GM12874 (cell line): ENCODE measurements around the gene SDF2.

Experiments used
- TF ChIP-seq, protein P1 (sequence below): IDR thresholded peaks from 2 replicates; pipeline ENCODE4 v1.5.1; 2011; ENCODE audit warnings: low read depth, mild to moderate bottlenecking, control low read depth, low read length, moderate library complexity; ENCODE audit not compliant: insufficient read depth

The SDF2 gene, protein sequence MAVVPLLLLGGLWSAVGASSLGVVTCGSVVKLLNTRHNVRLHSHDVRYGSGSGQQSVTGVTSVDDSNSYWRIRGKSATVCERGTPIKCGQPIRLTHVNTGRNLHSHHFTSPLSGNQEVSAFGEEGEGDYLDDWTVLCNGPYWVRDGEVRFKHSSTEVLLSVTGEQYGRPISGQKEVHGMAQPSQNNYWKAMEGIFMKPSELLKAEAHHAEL

DNA sequence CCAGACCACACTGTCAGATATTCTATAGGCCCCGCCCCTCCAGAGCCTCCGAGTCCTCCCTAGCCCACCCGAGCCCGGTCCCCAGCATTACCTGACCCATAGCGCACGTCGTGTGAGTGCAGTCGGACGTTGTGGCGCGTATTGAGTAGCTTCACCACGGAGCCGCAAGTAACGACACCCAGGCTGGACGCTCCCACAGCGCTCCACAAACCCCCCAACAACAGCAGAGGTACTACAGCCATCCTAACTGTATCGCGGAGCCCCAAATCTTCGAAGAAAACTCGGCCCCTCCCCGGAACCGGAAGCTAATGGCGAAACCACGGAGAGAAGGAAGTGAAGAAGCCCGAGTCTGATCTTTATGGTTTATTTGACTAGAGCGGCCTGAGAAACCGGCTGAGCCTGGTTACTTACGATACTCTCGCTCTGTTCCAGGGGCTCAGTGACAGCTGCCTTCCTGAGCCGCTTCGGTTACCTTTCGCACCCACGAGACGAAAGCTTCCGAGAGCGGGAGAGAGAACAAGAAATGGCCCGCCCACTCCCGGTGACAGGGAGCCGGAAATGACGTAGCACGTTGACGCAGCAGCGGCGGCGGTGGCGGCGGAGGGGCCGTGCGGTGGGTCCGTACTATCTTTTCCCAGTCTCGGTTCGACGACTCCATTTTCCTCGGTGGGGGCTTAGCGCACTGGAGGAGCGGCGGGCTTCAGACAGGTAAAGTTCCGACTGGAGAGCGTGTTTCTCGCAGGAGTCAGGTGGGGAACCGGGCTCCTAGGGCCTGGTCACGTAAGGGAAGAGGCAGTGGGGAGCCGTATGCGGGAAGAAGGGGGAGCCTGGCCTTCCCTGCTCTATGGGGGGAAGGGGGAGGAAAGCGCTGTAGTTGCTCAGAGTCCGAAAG lies at the start of gene SDF2, which contains the start of gene SUPT6H:
Gene SDF2, minus strand, starts transcription at position 272 of the 892 bp plus-strand sequence. Its CDS starts 30 bp downstream, at position 242.
Gene SUPT6H, plus strand, starts transcription at position 571 of the 892 bp plus-strand sequence. CDS start 11,197 bp downstream, outside the sequence.
- TF ChIP-seq, protein P1, sequence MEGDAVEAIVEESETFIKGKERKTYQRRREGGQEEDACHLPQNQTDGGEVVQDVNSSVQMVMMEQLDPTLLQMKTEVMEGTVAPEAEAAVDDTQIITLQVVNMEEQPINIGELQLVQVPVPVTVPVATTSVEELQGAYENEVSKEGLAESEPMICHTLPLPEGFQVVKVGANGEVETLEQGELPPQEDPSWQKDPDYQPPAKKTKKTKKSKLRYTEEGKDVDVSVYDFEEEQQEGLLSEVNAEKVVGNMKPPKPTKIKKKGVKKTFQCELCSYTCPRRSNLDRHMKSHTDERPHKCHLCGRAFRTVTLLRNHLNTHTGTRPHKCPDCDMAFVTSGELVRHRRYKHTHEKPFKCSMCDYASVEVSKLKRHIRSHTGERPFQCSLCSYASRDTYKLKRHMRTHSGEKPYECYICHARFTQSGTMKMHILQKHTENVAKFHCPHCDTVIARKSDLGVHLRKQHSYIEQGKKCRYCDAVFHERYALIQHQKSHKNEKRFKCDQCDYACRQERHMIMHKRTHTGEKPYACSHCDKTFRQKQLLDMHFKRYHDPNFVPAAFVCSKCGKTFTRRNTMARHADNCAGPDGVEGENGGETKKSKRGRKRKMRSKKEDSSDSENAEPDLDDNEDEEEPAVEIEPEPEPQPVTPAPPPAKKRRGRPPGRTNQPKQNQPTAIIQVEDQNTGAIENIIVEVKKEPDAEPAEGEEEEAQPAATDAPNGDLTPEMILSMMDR = 0 out of 2 replicates have a peak, but pooled peaks have one; percentile 16

DNA sequence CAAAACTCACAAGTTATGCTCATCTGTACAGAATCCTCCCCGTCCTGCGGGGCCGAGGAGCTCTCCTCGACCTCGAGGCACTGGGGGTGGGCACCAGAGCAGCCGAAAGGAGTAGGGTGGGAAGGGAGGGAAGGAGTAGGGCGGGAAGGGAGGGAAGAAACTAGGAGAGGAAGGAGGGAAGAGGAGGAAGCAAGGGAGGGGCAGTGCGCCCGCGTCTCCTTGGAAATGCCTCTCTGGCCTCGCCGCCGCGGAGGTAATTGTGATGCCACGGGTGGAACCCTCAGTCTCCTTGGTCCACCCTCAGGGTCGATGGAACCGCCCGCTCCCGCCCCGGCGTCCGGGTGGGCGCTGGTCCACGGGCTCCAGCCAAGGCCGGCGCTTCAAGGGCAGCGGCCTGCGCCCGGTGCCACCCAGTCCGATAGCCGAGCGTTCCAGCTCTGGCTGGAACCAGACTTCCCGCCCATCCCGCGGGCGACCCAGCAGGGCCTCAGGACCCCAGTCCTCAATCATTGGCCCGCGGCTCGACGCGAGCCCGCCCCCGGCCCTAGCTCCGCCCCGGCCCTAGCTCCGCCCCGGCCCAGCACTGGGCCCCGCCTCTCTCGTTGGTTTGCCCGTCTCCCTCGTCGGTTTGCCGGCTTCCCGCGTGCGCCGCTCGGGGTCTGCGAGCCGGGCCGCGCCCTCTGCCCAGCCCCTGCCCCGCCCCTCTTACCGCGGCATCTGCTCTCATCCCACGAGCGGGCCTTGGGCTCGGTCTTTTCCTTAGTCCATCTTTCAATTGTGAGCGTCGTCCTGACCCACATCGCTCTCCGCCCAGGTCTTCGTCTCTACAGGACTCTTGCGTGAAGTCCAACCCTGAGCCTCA lies 49.4 kb upstream of the SDF2 start:
- TF ChIP-seq, protein P1 = no peak

DNA sequence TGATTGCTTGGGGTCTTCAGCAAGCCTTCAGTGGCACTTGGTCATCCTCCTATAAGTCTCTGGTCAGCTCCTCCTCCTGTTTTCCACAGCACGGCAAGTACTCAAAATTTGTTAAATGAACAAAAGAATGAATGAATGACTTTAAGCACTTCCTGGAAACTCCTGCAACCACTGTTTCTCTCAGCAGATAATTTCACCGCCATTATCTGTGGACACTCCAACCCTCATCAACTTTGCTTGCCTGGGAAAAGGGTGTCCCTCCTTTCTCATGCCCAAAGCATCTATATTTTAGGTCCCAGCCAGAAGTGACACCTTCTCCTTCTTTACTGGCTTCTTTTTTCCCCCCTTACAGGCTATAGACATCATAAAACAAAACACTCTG lies 45.6 kb upstream of the SDF2 start:
- TF ChIP-seq, protein P1 = no peak

DNA sequence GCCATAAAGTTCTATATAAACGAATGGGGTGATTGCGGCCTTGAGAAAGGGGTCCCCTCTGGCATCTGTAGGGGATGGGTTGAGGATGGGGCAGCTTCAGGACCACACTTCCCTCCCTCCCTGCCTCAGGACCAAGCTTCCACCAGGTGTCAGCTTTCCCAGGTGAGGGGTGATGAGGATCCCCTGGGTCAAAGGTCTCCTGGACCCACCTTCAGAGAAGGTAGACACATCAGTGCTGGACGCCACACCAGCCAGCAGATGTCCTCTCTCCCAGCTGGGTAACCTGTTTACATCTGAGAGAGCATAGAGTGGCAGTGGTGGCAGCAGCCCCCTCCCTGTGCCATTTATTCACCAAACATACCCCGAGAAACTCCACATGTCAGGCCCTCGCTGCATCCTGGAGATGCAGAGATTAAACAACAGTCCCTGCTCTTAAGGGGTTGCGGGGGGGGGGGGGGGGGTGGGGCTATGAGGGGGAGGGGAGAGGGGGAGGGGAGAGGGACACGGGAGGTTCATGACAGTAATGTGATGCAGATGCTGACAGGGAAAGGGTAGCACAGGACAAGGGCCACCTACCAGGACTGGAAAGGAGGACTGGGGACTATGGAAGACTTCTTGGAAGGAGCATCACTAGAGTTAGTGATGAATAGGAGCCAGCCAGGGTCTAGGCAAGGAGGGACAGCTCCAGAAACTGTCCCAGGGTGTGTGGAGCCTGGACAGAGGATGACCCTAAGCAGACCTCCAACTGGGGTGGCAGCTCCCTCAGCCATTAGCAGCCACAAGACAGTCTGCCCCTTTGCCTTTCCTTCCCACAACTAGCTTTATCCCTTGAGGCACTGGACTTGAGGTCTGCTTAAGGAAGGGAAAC lies 45.0 kb upstream of the SDF2 start:
- TF ChIP-seq, protein P1 = no peak

DNA sequence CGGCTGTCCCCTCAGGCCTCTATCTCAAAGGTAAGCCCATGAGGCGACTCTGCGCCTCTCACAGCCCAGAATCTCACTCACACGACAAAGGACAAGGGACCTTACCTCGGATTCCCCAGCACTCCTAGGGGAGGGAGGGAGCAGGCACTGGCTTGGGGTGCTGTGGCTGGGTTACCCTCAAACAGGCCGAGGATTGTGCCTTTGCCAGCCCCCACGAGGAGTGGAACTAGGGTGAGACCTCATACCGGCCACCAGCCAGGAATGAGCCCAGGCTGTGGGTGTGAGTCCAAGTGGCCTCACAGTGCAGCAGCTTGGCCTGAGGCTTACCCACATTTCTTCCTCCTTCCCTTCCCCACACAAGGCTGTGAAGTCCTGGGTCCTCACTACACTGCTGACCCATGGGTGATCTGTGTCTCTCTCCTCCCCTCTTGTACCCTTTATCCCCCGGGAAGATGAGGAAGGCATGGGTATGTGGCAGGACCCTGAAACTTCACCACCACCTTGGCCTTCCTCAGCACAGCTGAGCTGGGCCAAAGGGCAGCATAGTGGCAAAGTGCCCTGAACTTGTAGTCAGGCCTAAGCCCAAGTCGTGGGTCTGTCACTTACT lies 44.1 kb upstream of the SDF2 start:
- TF ChIP-seq, protein P1 = no peak

DNA sequence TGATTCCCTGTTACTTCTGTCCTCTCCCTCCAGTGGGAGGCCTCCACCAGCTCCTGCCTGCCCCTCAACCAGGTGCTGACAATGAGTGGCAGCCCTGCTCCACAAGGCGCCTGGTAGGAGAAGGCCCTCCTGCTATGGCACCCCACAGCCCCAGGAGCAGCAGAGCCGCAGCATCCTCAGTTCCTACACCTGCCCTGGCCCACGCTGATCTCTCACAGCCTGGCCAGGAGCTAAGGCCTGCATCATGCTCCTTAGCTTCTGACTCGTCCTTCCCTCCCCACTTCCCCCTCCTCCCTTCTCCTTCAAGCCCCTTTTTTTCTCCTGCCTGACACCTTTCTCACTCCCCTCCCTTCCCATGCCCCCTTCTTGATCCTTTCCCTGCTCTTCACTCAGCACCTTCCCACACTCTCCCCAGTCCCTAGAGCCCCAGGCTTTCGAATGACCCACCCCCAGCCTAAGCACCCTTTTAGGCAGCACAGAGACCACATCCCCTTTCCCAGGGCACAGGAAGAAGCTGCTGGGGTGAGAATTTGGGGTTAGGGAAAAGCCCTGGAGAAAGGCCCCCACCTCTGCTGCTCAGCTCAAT lies 43.5 kb upstream of the SDF2 start:
- TF ChIP-seq, protein P1 = no peak
